ENCODE measurements around the gene RBMX.

The RBMX gene

GRCh38 chrX:136851526-136851925 lies 29.0 kb downstream of the RBMX start:
- Histone ChIP-seq H3K4me1 (ENCODE audit: control insufficient read depth, insufficient read depth, low read length) (no peaks in the 10 kb centered on the region), H3K9me3 (ENCODE audit: control insufficient read depth, insufficient read depth, low read depth, low read length) (no peaks in the 10 kb centered on the region; the same call in 1 of the 2 replicates), H3K4me3 (ENCODE audit: low read depth, low read length) (no peak overlapping the region), H3K36me3 (ENCODE audit: control insufficient read depth in 2 of 2, insufficient read depth in 1 of 2, low read length in 2 of 2) (peaks cover 21 to 42% of the 10 kb centered on the region in 2 experiments), H3K27ac (ENCODE audit: extremely low read depth, low read depth, low read length) (no peak overlapping the region)
- CTCF ChIA-PET = no interaction called here
- TF ChIP-seq ZFP37 (tag by site-specific recombination; IDR thresholded peaks at IDR 0.05) (no peak), ZNF664 (tag by site-specific recombination; IDR thresholded peaks at IDR 0.05) (peak; percentile 95)
- POLR2A ChIA-PET = no interaction called here

- H3K36me3 ChIP-seq (ENCODE audit: control insufficient read depth in 2 of 2, insufficient read depth in 1 of 2, low read length in 2 of 2) = peaks cover 16 to 46% of the 10 kb centered on the region in 2 experiments
- POLR2A ChIA-PET = no interaction called here
- no peaks in the 10 kb centered on the region for H3K4me1 ChIP-seq (ENCODE audit: control insufficient read depth, insufficient read depth, low read length)
- no peaks in the 10 kb centered on the region; the same call in 1 of the 2 replicates for H3K9me3 ChIP-seq (ENCODE audit: control insufficient read depth, insufficient read depth, low read depth, low read length)
- CTCF ChIA-PET = no interaction called here
- H3K4me3 ChIP-seq (ENCODE audit: low read depth, low read length) = no peak overlapping the region
- TF ChIP-seq TRIM28 (IDR thresholded peaks at IDR 0.05; ENCODE audit: borderline replicate concordance, low read length) = no peak
- peak; percentile 34; the same call in 1 of the 2 replicates for TF ChIP-seq PRDM10 (tag by site-specific recombination; IDR thresholded peaks at IDR 0.05)
- no peak for TF ChIP-seq ZNF777 (tag by site-specific recombination; IDR thresholded peaks at IDR 0.05; ENCODE audit: borderline replicate concordance)
- no peak for TF ChIP-seq ZBTB44 (tag by site-specific recombination; IDR thresholded peaks at IDR 0.05)
- H3K27ac ChIP-seq (ENCODE audit: extremely low read depth, low read depth, low read length) = no peak overlapping the region
These were observed 29.9 kb downstream of the RBMX start for GRCh38 chrX:136850441-136851175.

GRCh38 chrX:136849395-136849794 lies 31.1 kb downstream of the RBMX start:
- Histone ChIP-seq H3K9me3 (ENCODE audit: control insufficient read depth, insufficient read depth, low read depth, low read length) (no peaks in the 10 kb centered on the region; the same call in 1 of the 2 replicates), H3K4me3 (ENCODE audit: low read depth, low read length) (no peak overlapping the region), H3K27ac (ENCODE audit: extremely low read depth, low read depth, low read length) (no peak overlapping the region), H3K4me1 (ENCODE audit: control insufficient read depth, insufficient read depth, low read length) (no peaks in the 10 kb centered on the region), H3K36me3 (ENCODE audit: control insufficient read depth in 2 of 2, insufficient read depth in 1 of 2, low read length in 2 of 2) (peaks cover 17 to 41% of the 10 kb centered on the region in 2 experiments)
- POLR2A ChIA-PET = no interaction called here
- TF ChIP-seq KLF7 (tag by site-specific recombination; IDR thresholded peaks at IDR 0.05; ENCODE audit: borderline replicate concordance) (no peak), ZNF324 (tag by site-specific recombination; IDR thresholded peaks at IDR 0.05) (no peak), ZBTB1 (tag by site-specific recombination; IDR thresholded peaks at IDR 0.05) (no peak), PBX3 (CRISPR knock-in tag; IDR thresholded peaks at IDR 0.05) (no peak), ZNF837 (tag by site-specific recombination; IDR thresholded peaks at IDR 0.05) (no peak), ZNF202 (tag by site-specific recombination; IDR thresholded peaks at IDR 0.05; ENCODE audit: borderline replicate concordance) (no peak), ZNF140 (tag by site-specific recombination; IDR thresholded peaks at IDR 0.05) (no peak), ZNF114 (tag by site-specific recombination; IDR thresholded peaks at IDR 0.05) (no peak), OSR2 (tag by site-specific recombination; IDR thresholded peaks at IDR 0.05) (no peak), IKZF3 (tag by site-specific recombination; IDR thresholded peaks at IDR 0.05) (no peak), ZNF175 (tag by site-specific recombination; IDR thresholded peaks at IDR 0.05) (no peak)
- CTCF ChIA-PET = interaction anchor here (0.7 to 1.2 kb wide), 2 partner anchors 76 to 1572 kb away, joined by 3 to 4 read pairs; no protein-coding TSS in a partner anchor
